Pancreas (tissue), 10 donors: Measurements from ENCODE around the gene ERN1. TPM values are rescaled to one million over a fixed set of nuclear protein-coding genes. Genes with fewer than 3 reads are reported as not detected.

Experiments
- ATAC-seq, 4 donors: fragments of 200-7000 bp; cut with Tn5 transposase; one replicate each; pipeline versions ENCODE4 v1.8.0 to v1.9.1; 2020; ENCODE audit warnings: mild to moderate bottlenecking in 4 of 4, moderate library complexity in 4 of 4
- DNase-seq, 6 donors: peaks; one replicate each; pipeline ENCODE4 v3.0.0-alpha.2; 2020
- FAIRE-seq: peaks from 2 replicates; lab custom pipeline; 2012; peaks lifted over from hg19 to GRCh38; lab: Jason Lieb, UNC
- H3K27ac ChIP-seq, 4 donors: fragments of 200-600 bp; sonication (generic); 1 replicate in 3 of 4; 2 replicates in 1 of 4; pipeline versions ENCODE4 v1.5.0 to v1.8.0; 2020
- H3K27me3 ChIP-seq, 4 donors: fragments of 200-600 bp; one replicate each; pipeline ENCODE4 v1.8.0; 2021
- H3K36me3 ChIP-seq, 3 donors: fragments of 200-600 bp; sonication (generic) in 1 of 3; one replicate each; pipeline versions ENCODE4 v1.5.0 to v1.8.0; 2020 to 2021
- H3K4me1 ChIP-seq, 3 donors: fragments of 200-600 bp; one replicate each; pipeline ENCODE4 v1.8.0; 2021
- H3K4me3 ChIP-seq, 4 donors: fragments of 200-600 bp; sonication (generic) in 2 of 4; one replicate each; pipeline versions ENCODE4 v1.5.0 to v1.8.0; 2020 to 2021
- H3K9me3 ChIP-seq, 4 donors: fragments of 200-600 bp; one replicate each; pipeline ENCODE4 v1.8.0; 2021
- WGBS, 2 donors: extraction: QIAGEN DNeasy Blood & Tissue Kit; methylation state at CpG; one replicate each; pipeline ENCODE4 v1.1.7; 2013; 5-methylcytosine and 5-hydroxymethylcytosine counted together
- intact Hi-C, 3 donors: fragments of 100-400 bp; cut with DNase I; formaldehyde crosslinking; loops; one replicate each; pipeline versions ENCODE4 v1.11.1 to v1.14.2; 2022
- polyA plus RNA-seq, 2 donors: library from polyadenylated mRNA; stranded (reverse); fragments of 200-250 nt; gene quantifications; one replicate each; pipeline ENCODE4 v1.2.3, GENCODE V29; 2013
- total RNA-seq, 6 donors: library from RNA; stranded (reverse); fragmentation: NEBNext Ultra II Directional in 4 of 6; extraction: Animal tissue kit (Norgen Biotek cat#: 25700) in 4 of 6; gene quantifications; one replicate each; pipeline versions ENCODE4 v1.2.1 to v1.2.4, GENCODE V29; 2021 to 2023
- TF ChIP-seq, protein P1 (sequence below), 4 donors: fragments of 200-600 bp; sonication (generic) in 3 of 4; IDR thresholded peaks; one replicate each; pipeline versions ENCODE4 v1.5.0 to v1.8.0; 2021; ENCODE audit warnings: antibody characterized with exemption in 4 of 4
- donor health status: healthy with polysubstance abuse.
- donor health status: DM: no; HTN: no; CAD: no; lungs with moderate emphysema.
- donor health status: DM: no; HTN: no; CAD: no.
- donor health status: control.
- donor health status: control.
- donor health status: Bipolar disorder and iron deficiency.
- donor health status: DM: yes; HTN: yes; CAD: no.
- donor health status: DM: no; HTN: no; CAD: no.
- donor health status: DM: no; HTN: no; CAD: no.
- donor health status: DM: yes; HTN: yes; CAD: no.

The ERN1 gene
- total and polyA plus RNA-seq, 8 donors = 10.4 to 151 (median 39.1) TPM

DNA sequence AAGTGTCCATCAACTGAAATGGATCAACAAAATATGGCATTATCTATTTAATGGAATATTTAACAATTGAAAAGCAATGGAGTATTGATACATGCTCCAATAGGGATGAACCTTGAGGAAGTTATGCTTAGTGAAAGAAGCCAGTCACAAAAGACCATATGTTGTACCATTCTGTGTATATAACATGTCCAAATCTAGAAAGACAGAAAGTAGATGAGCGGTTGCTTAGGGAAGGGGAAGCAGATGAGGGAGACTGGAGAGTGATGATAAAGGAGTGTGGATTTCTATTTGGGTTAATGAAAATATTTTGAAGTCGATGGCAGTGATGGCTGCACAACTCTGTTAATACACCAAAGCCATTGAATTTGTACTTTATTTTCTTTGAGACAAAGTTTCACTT lies 8.5 kb upstream of the ERN1 start:
- intact Hi-C loops = loop anchor here (10.0 kb wide), 3 partner anchors 104 to 224 kb away; partner anchors contain the start of genes CSHL1 (in 2 of the 3), GH1 (in 2 of the 3) and ICAM2 (in 1 of the 3)
- no peaks in the 10 kb centered on the region for H3K9me3 ChIP-seq
- no peak for ATAC-seq
- FAIRE-seq = no peak
- peaks cover 0 to 6% (median 3%) of the 10 kb centered on the region in 3 donors for H3K4me1 ChIP-seq
- TF ChIP-seq, protein P1, sequence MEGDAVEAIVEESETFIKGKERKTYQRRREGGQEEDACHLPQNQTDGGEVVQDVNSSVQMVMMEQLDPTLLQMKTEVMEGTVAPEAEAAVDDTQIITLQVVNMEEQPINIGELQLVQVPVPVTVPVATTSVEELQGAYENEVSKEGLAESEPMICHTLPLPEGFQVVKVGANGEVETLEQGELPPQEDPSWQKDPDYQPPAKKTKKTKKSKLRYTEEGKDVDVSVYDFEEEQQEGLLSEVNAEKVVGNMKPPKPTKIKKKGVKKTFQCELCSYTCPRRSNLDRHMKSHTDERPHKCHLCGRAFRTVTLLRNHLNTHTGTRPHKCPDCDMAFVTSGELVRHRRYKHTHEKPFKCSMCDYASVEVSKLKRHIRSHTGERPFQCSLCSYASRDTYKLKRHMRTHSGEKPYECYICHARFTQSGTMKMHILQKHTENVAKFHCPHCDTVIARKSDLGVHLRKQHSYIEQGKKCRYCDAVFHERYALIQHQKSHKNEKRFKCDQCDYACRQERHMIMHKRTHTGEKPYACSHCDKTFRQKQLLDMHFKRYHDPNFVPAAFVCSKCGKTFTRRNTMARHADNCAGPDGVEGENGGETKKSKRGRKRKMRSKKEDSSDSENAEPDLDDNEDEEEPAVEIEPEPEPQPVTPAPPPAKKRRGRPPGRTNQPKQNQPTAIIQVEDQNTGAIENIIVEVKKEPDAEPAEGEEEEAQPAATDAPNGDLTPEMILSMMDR (IDR thresholded peaks at IDR 0.05) = no peak
- no peaks in the 10 kb centered on the region for H3K27me3 ChIP-seq
- H3K27ac ChIP-seq = no peak overlapping the region
- DNase-seq = no peak
- no peak overlapping the region for H3K4me3 ChIP-seq
- H3K36me3 ChIP-seq = no peaks in the 10 kb centered on the region
- WGBS, 2 donors = 93 to 97% methylated on average over 2 of the region's 2 CpGs

DNA sequence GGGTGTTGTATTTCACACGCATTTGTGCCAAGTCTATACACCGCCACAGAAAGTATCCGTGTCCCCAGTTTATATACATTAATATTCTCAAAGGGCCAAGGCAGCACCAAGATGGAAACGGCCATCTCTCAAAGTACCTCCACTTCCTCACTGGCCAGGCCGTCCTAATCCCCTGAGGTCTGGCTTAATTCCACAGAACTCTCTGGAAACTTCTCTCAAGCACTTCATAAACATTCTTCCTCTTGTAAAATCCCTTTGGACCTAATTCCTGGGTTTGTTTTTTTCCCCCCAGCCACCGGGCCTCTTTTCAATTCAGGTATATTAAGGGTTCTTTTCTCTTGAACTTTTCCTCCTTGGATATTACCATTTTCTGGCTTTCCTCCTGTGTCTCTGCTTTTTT lies 5.1 kb upstream of the ERN1 start:
- H3K27me3 ChIP-seq = no peaks in the 10 kb centered on the region
- ATAC-seq (no peak), DNase-seq (no peak), FAIRE-seq (no peak)
- no peaks in the 10 kb centered on the region for H3K9me3 ChIP-seq
- intact Hi-C loops = loop anchor here (5.0 to 10.0 kb wide), 4 partner anchors 73 to 220 kb away; partner anchors contain the start of genes CSHL1 (in 2 of the 3), GH1 (in 2 of the 3) and ICAM2 (in 1 of the 3)
- peak overlapping the region in 2 of 4 donors; percentile 19 to 47 for H3K27ac ChIP-seq
- peaks cover 0 to 6% (median 3%) of the 10 kb centered on the region in 3 donors for H3K4me1 ChIP-seq
- H3K36me3 ChIP-seq = no peaks in the 10 kb centered on the region
- TF ChIP-seq, protein P1 (IDR thresholded peaks at IDR 0.05) = no peak
- WGBS, 2 donors = 33 to 36% methylated on average over 6 of the region's 6 CpGs
- no peak overlapping the region for H3K4me3 ChIP-seq

DNA sequence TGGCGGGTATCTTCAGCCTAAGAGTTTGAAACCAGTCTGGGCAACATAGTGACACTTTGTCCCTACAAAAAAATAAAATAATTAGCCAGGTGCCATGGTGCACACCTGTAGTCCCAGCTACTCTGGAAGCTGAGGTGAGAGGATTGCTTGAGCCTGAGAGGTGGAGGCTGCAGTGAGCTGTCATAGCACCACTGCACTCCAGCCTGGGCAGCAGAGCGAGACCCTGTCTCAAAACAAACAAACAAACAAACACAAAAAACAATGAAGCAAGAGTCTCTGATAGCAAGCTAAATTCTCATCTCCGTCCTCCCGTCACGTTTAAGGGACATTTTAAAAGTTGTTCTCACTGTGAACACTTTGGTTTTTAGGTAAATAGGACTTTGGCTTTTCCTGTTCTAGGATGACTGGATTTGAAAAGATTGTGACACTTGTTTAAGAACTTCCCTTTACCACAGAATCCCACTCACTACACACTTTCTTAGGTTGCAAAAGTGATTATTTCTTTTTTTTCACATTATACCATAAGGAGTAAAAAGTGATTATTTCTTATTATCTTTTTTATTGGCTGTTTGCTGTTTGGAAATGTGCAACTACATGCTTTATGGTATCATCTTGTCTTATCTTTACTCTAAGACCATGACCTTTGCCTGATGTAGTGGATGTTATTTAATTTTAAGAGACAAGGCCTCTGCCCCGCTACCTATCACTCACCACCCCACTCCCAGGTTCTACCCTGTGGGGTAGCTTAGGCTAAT lies 4.4 kb upstream of the ERN1 start:
- Histone ChIP-seq H3K4me1 (peaks cover 0 to 6% (median 3%) of the 10 kb centered on the region in 3 donors), H3K4me3 (no peak overlapping the region), H3K36me3 (no peaks in the 10 kb centered on the region), H3K27me3 (no peaks in the 10 kb centered on the region), H3K27ac (peak overlapping the region in 2 of 4 donors; percentile 19 to 47), H3K9me3 (no peaks in the 10 kb centered on the region)
- DNase-seq (no peak), ATAC-seq (no peak), FAIRE-seq (no peak)
- TF ChIP-seq, protein P1 (IDR thresholded peaks at IDR 0.05) = no peak
- WGBS, 2 donors = 57% methylated on average over 6 of the region's 6 CpGs
- intact Hi-C loops = loop anchor here (5.0 to 10.0 kb wide), 4 partner anchors 72 to 220 kb away; partner anchors contain the start of genes CSHL1 (in 2 of the 3), GH1 (in 2 of the 3) and ICAM2 (in 1 of the 3)

DNA sequence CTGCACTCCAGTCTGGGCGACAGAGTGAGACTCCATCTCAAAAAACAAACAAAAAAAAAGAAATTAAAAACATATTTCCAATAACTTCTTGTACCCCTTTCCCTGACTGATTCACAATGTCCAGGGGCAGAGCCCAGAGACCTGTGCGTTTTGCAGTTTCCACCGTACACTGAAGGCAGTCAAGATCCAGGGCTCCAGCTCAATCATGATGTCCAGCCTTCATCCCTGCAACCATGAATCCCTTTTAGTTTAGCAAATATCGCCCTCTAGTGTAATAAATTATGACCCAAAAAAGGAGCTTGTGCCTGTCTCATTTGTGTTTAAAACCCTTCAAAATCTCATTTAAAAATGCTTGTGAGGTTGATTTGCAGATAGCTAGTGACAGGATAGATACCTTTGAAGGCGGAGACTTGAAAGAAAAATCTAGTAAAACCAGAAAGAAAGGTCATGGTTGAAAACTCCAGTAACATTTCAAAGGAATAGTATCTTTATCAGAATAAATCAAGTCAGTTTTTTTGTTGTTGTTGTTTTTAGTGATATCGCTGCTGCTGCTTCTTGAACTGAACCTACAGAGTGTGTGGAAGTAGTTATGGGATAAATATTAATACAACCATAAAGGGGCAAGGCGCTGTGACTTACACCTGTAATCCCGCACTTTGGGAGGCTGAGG lies 3.7 kb upstream of the ERN1 start:
- Histone ChIP-seq H3K27me3 (no peaks in the 10 kb centered on the region), H3K4me3 (no peak overlapping the region), H3K36me3 (no peaks in the 10 kb centered on the region), H3K27ac (no peak overlapping the region), H3K9me3 (no peaks in the 10 kb centered on the region), H3K4me1 (peaks cover 0 to 6% (median 3%) of the 10 kb centered on the region in 3 donors)
- FAIRE-seq (no peak), DNase-seq (peak in 1 of 6 donors; percentile 47), ATAC-seq (peak in 3 of 4 donors; percentile 16 to 27 (median 24))
- TF ChIP-seq, protein P1 (IDR thresholded peaks at IDR 0.05) = peak in 3 of 4 donors; percentile 32 to 52 (median 52)
- intact Hi-C loops = loop anchor here (5.0 to 10.0 kb wide), 4 partner anchors 71 to 219 kb away; partner anchors contain the start of genes CSHL1 (in 2 of the 3), GH1 (in 2 of the 3) and ICAM2 (in 1 of the 3)
- 38 to 40% methylated on average over 8 of the region's 8 CpGs for WGBS, 2 donors
